GM23248 (cell line): Measurements from ENCODE around the gene ITGAD.

Source experiments
- EZH2 ChIP-seq: fragments of 200-600 bp; sonication (generic); IDR thresholded peaks from 2 replicates; pipeline ENCODE4 v1.6.1; 2018; ENCODE audit warnings: antibody characterized with exemption, mild to moderate bottlenecking; ENCODE audit not compliant: insufficient read depth, poor library complexity, severe bottlenecking
- EZH2phosphoT487 ChIP-seq: fragments of 200-600 bp; sonication (generic); IDR thresholded peaks from 2 replicates; pipeline ENCODE4 v1.6.1; 2018; ENCODE audit warnings: antibody characterized with exemption, moderate library complexity, mild to moderate bottlenecking, low read depth; ENCODE audit not compliant: insufficient read depth

DNA sequence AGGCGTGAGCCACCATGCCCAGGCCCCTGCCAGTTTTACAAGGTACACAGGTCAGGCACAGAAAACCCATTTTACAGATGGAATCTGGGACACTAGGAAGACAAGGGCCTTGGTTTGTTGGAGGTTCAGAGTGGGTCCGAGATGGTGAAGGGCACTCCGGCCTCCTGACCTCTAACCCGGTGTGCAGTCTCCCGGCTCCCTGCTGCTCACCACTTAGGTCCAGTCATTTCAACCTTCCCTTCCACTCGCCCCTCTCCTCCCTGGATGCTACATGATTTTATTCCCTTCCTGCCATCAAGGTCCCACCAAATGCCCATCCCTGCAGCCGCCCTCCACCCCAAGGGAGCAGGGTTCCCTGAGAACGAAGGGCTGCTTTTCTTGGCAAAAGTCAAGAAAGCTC, 29.4 kb upstream of the ITGAD start:
- TF ChIP-seq EZH2phosphoT487 (no peak), EZH2 (no peak)
